ENCODE measurements around the gene GNAT3.

GRCh38 chr7:80533287-80533686, 21.4 kb upstream of the GNAT3 start:
- TF ChIP-seq EP300 (IDR thresholded peaks at IDR 0.05) (no peak), CTCF (IDR thresholded peaks at IDR 0.05) (no peak), POLR2AphosphoS5 (IDR thresholded peaks at IDR 0.05) (no peak)

Data from sigmoid colon (tissue), 4 donors.